Central memory CD8-positive, alpha-beta T cell (primary cell): ENCODE data around the gene LMO4.

Experiments
- ATAC-seq: fragments of 150-1000 bp; cut with Tn5 transposase; replicated peaks from 2 replicates; pipeline ENCODE4 v1.10.0; 2022; ENCODE audit warnings: mild to moderate bottlenecking, moderate FRiP score, moderate number of reproducible peaks; ENCODE audit not compliant: poor library complexity, severe bottlenecking; ENCODE audit errors: extremely low read depth
- DNase-seq, 2 donors: peaks; one replicate each; pipeline ENCODE4 v3.0.0; 2021; ENCODE audit warnings: low spot score in 2 of 2
- H3K27ac Mint-ChIP-seq: one replicate; pipeline ENCODE4 v1.8.0; 2022; ENCODE audit warnings: low read depth, mild to moderate bottlenecking, moderate library complexity, mixed read lengths
- H3K27me3 Mint-ChIP-seq: one replicate; pipeline ENCODE4 v1.8.0; 2022; ENCODE audit warnings: mixed read lengths
- H3K36me3 Mint-ChIP-seq: one replicate; pipeline ENCODE4 v1.8.0; 2022; ENCODE audit warnings: mild to moderate bottlenecking, moderate library complexity, mixed read lengths; ENCODE audit not compliant: insufficient read depth
- H3K4me1 Mint-ChIP-seq: one replicate; pipeline ENCODE4 v1.8.0; 2022; ENCODE audit warnings: mixed read lengths
- H3K4me3 Mint-ChIP-seq: one replicate; pipeline ENCODE4 v1.8.0; 2022; ENCODE audit warnings: mild to moderate bottlenecking, moderate library complexity, mixed read lengths
- H3K9me3 Mint-ChIP-seq: one replicate; pipeline ENCODE4 v1.8.0; 2022; ENCODE audit warnings: mixed read lengths

LMO4 gene

DNA sequence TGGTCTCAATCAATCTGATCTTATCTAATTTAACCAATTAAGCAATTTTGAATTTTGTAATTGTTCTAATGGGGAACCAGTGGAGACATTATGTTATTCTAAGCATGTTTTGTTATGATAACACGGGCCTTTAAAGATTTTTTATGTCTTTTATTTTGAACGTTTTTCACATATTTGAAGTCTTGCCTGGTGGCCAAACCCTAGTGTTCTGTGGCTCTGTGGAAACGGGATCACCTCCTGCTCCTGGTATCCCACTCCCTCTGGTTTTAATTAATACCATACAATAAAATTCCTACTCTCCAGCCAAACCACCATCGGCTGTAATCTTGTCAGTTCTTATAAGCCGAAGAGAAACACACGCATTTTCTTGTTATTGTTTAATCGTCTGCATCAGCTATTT lies 22.9 kb upstream of the LMO4 start:
- H3K9me3 Mint-ChIP-seq = no peaks in the 10 kb centered on the region
- peaks cover 58% of the 10 kb centered on the region for H3K27me3 Mint-ChIP-seq
- H3K4me3 Mint-ChIP-seq = no peak overlapping the region
- DNase-seq (no peak), ATAC-seq (no peak)
- no peaks in the 10 kb centered on the region for H3K36me3 Mint-ChIP-seq
- H3K4me1 Mint-ChIP-seq = no peaks in the 10 kb centered on the region
- no peak overlapping the region for H3K27ac Mint-ChIP-seq

DNA sequence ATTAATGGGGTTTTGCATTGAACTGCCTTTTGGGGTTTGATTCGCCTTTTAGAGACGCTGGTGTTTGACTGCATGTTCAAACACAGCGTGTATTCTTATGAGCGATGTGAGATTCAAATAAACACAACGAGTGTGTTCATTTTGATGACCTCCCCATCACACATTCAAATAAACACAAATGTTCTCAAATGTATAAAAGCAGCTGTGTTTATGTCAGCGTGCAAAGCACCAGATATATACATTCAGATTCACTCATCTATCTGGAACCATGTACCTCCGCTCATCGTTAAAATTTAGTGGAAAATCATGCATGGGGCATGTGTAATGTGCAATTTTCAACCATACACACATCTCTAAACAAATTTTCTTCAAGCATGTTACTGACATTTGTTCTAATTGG lies 21.4 kb upstream of the LMO4 start:
- H3K27ac Mint-ChIP-seq = no peak overlapping the region
- ATAC-seq (no peak), DNase-seq (no peak)
- no peaks in the 10 kb centered on the region for H3K4me1 Mint-ChIP-seq
- H3K4me3 Mint-ChIP-seq = no peak overlapping the region
- peaks cover 45% of the 10 kb centered on the region for H3K27me3 Mint-ChIP-seq
- H3K9me3 Mint-ChIP-seq = no peaks in the 10 kb centered on the region
- no peaks in the 10 kb centered on the region for H3K36me3 Mint-ChIP-seq

DNA sequence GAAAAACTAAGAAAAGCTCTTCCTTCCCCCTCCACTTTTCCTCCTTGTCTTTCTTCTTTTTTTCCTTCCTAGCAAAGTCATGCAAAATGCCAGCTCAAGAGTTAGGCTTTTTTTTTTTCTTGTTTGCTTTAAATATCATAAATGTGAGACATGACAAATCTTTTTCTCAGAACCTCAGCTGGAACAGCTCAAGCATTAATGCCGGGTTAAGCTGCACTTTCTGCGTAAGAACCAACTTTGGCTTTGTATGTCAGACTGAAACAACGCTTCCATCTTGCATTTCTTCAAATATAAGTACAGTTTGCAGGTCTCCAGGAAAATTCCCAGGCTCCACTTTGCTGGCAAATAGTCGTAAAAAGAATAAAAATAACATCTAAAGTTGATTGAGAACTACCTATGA lies 20.7 kb upstream of the LMO4 start:
- Mint-ChIP-seq H3K9me3 (no peaks in the 10 kb centered on the region), H3K27ac (no peak overlapping the region), H3K4me1 (no peaks in the 10 kb centered on the region), H3K27me3 (peaks cover 45% of the 10 kb centered on the region), H3K36me3 (no peaks in the 10 kb centered on the region), H3K4me3 (no peak overlapping the region)
- no peak for ATAC-seq
- DNase-seq = no peak

DNA sequence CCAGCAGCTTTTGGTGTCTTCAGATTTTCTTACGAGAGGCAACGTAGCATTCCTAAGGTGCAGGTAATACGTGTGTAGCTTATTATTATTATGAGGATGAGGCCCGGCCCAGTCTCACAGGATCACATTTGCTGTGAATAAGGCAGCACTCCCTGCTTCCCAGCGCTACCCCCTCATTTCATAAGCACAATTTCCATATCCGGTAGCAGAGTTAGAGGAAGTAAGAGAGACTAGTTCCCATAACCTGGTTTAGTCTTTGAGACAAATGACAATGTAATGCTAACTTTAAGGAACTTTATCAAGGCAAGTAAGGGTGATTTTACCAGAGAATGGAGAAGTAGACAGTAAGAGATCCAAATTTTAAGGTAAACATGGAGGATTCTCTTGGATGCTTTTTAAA lies 14.6 kb upstream of the LMO4 start:
- no peaks in the 10 kb centered on the region for H3K36me3 Mint-ChIP-seq
- H3K27me3 Mint-ChIP-seq = peaks cover 14% of the 10 kb centered on the region
- H3K4me1 Mint-ChIP-seq = peaks cover 9% of the 10 kb centered on the region
- H3K27ac Mint-ChIP-seq = no peak overlapping the region
- H3K9me3 Mint-ChIP-seq = no peaks in the 10 kb centered on the region
- ATAC-seq (no peak), DNase-seq (no peak)
- no peak overlapping the region for H3K4me3 Mint-ChIP-seq

DNA sequence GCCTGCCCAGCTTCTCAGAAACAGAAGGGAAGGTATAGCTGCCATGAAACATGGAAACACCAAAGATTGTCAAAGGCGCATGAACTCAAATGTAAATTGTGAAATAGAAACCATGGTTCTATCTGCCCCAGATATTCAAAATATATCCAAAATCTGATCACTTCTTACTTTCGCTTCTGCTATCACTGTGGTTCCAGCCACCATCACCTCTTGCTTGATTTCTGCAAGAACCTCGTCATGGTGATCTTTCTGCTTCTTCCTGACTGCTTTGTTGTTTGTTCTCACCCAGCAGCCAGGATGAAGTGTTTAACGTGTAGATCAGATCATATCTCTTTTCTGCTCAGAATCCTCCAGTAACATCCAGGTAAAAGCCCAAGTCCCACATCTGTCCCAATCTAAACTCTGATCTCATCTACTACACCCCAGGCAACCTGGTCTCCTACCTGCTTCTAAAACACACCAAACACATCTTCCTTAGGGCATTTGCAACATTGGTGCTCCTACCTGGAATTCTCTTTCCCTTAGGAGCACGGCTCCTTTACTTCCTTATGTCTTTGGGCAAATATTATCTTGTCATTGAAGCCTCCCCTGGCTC lies 10.5 kb upstream of the LMO4 start:
- Mint-ChIP-seq H3K4me3 (no peak overlapping the region), H3K27me3 (peaks cover 8% of the 10 kb centered on the region), H3K9me3 (no peaks in the 10 kb centered on the region), H3K4me1 (peaks cover 9% of the 10 kb centered on the region), H3K27ac (no peak overlapping the region), H3K36me3 (no peaks in the 10 kb centered on the region)
- peak; percentile 73 for ATAC-seq
- DNase-seq = no peak

DNA sequence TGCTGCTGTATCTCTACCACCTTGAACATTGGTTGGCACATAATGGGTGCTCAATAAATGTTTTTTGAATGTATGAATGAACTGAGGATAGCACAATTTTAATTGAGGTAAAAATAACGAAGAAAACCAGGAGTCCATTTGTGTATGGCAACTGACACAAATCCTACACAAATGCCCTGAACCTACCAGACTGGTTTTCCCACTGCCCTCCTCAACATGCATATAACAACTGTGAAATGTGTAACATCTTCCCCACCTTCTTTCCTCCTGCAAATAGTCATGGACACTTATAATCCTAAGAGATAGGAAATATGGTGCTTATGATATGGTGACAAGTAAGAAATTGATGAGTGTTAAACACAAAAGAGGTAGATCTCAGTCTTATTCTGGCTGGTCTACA lies 9.9 kb upstream of the LMO4 start:
- Mint-ChIP-seq H3K9me3 (no peaks in the 10 kb centered on the region), H3K4me1 (peaks cover 9% of the 10 kb centered on the region), H3K27me3 (peaks cover 8% of the 10 kb centered on the region), H3K36me3 (no peaks in the 10 kb centered on the region), H3K4me3 (no peak overlapping the region), H3K27ac (no peak overlapping the region)
- DNase-seq = no peak
- no peak for ATAC-seq

DNA sequence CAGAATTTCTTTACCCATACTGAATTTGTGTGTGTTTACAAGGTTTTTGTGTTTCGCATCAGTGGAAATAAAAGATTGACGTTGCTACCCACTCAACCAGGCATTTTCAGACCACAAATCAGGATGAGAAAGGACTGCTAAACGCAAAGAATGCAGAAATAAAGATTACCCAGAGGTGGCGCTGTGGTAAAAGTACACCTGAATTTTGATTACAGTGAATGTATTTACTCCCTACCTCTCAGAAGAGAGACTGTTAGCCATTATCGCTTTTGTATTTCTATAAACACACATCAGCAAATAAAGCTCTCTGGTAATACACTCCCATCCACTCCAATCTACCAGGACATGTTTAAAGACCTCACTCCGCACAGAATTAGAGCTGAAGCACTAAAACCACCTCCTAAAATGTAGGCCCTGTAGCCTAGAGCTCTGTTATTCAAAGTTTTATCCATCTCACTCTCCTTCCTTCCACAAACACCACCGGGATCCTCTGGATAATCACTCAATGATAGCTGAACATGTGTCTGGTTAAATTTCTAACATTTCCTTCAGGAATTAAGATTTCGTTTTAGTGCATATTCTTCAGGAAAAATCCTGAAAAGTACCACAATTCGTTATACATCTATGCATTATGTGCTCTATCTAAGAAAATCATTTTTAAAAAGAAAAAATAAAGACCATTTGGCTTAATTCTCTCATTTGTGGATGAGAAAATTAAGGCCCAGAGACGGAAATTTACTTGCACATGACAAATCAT lies 2.5 kb upstream of the LMO4 start:
- no peak overlapping the region for H3K4me3 Mint-ChIP-seq
- peak in 1 of 2 donors; percentile 30 for DNase-seq
- peak overlapping the region; percentile 13 for H3K27ac Mint-ChIP-seq
- peaks cover 29% of the 10 kb centered on the region for H3K4me1 Mint-ChIP-seq
- H3K36me3 Mint-ChIP-seq = peaks cover 4% of the 10 kb centered on the region
- no peaks in the 10 kb centered on the region for H3K27me3 Mint-ChIP-seq
- no peak for ATAC-seq
- no peaks in the 10 kb centered on the region for H3K9me3 Mint-ChIP-seq

DNA sequence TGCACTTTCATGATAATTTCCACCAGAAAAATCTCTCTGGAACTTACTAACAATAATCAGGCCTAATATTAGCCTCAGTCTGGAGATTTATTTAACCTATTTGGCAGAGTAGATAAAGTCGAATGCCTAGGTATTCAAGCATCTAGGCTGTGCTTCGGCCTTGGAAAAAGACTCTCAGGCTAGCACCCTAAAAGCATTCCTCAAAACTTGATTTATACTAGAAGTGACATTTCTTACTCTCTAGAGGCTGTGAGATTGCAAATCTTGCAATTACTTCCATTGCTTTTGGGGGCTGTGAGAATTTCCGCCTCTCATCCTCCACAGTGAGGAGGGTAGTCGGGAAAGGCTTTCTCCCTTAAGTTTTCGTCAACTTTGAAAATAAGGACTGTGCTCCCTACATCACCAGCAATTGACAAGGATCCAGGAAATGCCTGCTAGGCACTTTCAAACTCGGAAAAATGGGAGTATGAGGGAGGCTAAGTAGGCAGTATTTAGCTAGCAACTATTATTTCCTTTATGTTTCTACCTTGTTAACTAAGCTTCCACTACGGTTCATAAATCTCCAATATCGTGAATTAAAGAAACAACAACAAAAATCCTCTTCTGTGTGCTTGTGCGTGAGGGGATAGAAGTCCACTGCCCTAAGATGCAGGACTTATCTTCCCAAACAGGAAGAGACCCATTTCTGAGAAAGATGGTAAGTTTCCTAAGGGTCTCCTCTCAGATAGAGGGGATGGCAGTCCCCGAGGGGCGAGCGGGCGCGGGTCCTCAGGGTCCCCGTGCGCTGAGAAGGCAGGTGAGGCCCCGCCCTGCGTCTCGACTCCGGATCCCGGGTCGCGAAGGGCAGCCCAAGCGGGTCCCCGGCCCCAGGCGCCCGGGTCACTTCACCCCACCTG lies 1.1 kb upstream of the LMO4 start:
- Mint-ChIP-seq H3K9me3 (no peaks in the 10 kb centered on the region), H3K27me3 (no peaks in the 10 kb centered on the region), H3K36me3 (peaks cover 4% of the 10 kb centered on the region), H3K4me1 (peaks cover 39% of the 10 kb centered on the region), H3K4me3 (peak overlapping the region; percentile 97), H3K27ac (peak overlapping the region; percentile 97)
- DNase-seq (no peak), ATAC-seq (no peak)

DNA sequence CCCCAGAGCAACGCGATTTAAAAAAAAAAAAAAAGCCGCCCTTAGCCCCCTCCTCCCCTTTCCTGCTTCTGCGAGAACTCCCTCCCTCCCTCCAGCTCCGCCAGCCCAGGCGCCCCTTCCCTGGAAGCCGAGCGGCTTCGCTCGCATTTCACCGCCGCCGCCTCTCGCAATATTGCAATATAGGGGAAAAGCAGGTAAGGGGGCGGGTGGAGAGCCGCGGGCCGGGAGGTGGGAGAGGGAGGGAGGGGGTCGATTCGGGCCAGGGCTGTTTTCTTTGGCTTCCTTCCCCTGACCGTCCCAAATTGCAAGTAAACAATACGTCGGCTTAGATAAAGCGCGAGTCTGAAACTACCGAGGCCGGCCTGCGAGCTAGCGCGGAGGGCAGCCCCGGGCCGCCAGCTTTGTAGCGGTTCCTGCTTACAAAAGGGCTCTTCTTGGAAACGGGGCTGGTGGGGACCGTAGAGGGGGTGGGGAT lies 408 bp downstream of the LMO4 start:
- H3K27ac Mint-ChIP-seq = peak overlapping the region; percentile 97
- peak; percentile 7 for ATAC-seq
- H3K4me3 Mint-ChIP-seq = peak overlapping the region; percentile 97
- no peaks in the 10 kb centered on the region for H3K9me3 Mint-ChIP-seq
- no peak for DNase-seq
- H3K36me3 Mint-ChIP-seq = peaks cover 7% of the 10 kb centered on the region
- peaks cover 51% of the 10 kb centered on the region for H3K4me1 Mint-ChIP-seq
- no peaks in the 10 kb centered on the region for H3K27me3 Mint-ChIP-seq

DNA sequence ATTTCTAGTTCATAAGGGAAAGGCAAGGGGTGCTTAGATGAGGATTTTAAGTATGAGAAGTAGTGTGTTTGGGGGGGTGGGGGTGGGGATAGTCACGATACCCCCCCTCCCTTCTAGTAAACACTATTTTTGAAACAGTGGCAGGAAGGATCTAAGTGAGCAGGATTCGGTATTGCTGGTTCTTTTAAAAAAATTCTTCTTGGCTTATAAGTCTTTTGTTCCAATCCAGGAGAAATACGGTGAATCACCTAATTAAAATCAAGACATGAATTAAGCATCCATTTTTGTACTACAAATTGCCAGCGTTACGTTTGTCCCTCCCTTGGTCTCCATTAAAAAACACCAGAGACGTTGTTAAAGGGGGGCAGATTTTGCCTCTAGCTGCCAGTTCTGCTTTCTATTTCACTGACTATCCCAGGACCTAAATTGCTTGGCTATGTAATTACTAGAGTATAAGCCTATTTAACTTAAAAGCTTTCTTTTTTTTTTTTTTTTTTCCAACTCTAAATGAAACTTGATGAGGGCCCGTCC lies 911 bp downstream of the LMO4 start:
- peak; percentile 13 for ATAC-seq
- H3K9me3 Mint-ChIP-seq = no peaks in the 10 kb centered on the region
- H3K27me3 Mint-ChIP-seq = no peaks in the 10 kb centered on the region
- peaks cover 8% of the 10 kb centered on the region for H3K36me3 Mint-ChIP-seq
- peak overlapping the region; percentile 97 for H3K27ac Mint-ChIP-seq
- peaks cover 56% of the 10 kb centered on the region for H3K4me1 Mint-ChIP-seq
- no peak for DNase-seq
- H3K4me3 Mint-ChIP-seq = peak overlapping the region; percentile 97

DNA sequence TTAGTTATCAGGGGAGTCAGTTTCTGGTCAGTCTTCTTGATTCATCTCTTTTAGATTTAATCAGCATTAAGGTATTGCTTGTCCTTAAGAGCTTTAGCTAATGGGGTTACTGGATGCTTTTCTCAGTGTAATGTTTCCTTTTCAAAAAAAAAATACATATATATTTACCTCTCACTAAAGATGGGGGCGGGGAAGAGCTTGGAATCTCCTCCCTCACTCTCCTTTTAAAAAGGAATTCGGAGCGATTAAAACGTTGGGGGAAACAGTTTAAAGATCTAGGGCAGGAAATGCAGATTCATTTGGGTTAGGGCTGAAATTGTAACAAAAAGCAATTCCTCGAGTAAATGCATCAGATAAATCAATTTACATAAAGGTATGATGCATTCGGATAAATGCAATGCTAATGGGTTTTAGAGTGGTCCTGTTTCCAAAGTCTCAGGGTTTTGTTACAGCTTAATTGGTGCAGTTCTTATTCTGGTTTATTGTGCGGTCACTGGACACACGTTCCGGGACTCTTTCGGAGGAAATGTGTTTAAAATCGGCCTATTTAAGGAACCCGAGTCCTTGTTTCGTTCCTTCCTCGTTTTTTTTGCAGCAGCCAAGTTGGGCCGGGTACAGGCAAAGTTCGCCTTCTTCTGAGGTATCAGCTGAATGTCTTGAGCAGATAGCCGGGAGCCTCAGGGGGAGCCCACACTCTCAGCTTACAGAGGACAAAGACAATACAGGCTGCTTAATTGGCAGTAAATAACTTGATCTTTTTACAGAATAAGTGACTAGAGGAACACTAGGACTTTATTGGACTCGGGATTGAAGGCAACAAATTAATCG lies 1.6 kb downstream of the LMO4 start:
- H3K9me3 Mint-ChIP-seq = no peaks in the 10 kb centered on the region
- H3K27me3 Mint-ChIP-seq = no peaks in the 10 kb centered on the region
- H3K4me1 Mint-ChIP-seq = peaks cover 61% of the 10 kb centered on the region
- DNase-seq (no peak), ATAC-seq (no peak)
- H3K27ac Mint-ChIP-seq = peak overlapping the region; percentile 97
- peak overlapping the region; percentile 97 for H3K4me3 Mint-ChIP-seq
- H3K36me3 Mint-ChIP-seq = peaks cover 9% of the 10 kb centered on the region

DNA sequence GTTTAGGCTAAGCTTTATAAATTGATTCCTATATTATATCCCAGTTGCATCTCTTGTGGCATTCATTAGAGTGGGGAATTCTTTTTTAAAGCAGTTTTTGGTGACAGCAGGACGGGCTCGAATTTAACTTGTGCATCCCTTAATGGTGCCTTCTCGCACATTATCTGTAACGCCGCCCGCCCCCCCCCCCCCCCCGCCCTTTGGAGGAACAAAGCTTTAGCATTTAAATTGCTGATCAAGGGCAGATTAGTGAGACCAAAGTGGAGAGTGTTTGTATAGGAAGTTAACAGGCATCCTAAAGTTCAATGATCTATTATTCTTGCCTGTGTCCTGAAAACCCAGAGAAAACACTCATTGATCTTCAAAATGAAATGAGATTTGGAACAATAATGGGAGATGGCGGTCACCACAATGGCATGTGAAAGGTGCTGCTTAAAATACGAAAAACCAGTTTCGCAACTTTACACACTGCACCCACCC lies 2.2 kb downstream of the LMO4 start:
- no peaks in the 10 kb centered on the region for H3K27me3 Mint-ChIP-seq
- peak overlapping the region; percentile 97 for H3K4me3 Mint-ChIP-seq
- no peak for DNase-seq
- no peak for ATAC-seq
- peak overlapping the region; percentile 97 for H3K27ac Mint-ChIP-seq
- H3K4me1 Mint-ChIP-seq = peaks cover 60% of the 10 kb centered on the region
- H3K9me3 Mint-ChIP-seq = no peaks in the 10 kb centered on the region
- peaks cover 9% of the 10 kb centered on the region for H3K36me3 Mint-ChIP-seq
